GM21717 (cell line): ENCODE measurements around the gene TGFB2.

Source experiments
- ATAC-seq: cut with Tn5 transposase; IDR thresholded peaks from one replicate; pipeline ENCODE4 v1.9.1; 2021; ENCODE audit warnings: mild to moderate bottlenecking, moderate library complexity; ENCODE audit not compliant: unreplicated experiment

Gene TGFB2

GRCh38 chr1:218383681-218384080 lies 38.5 kb downstream of the TGFB2 start:
- ATAC-seq, result no peak

- ATAC-seq, result no peak
These were observed 39.5 kb downstream of the TGFB2 start for GRCh38 chr1:218384581-218384993.

GRCh38 chr1:218388591-218388990 lies 43.5 kb downstream of the TGFB2 start:
- no peak for ATAC-seq

GRCh38 chr1:218390618-218391017 lies 45.5 kb downstream of the TGFB2 start:
- no peak for ATAC-seq

GRCh38 chr1:218392780-218393179 lies 47.6 kb downstream of the TGFB2 start:
- ATAC-seq, result no peak

GRCh38 chr1:218394416-218394815 lies 49.3 kb downstream of the TGFB2 start:
- ATAC-seq, result no peak

GRCh38 chr1:218394989-218395388 lies 49.9 kb downstream of the TGFB2 start:
- no peak for ATAC-seq

GRCh38 chr1:218395916-218396315 lies 50.8 kb downstream of the TGFB2 start:
- no peak for ATAC-seq

- ATAC-seq, result no peak
These were observed 52.7 kb downstream of the TGFB2 start for GRCh38 chr1:218397752-218398339.

GRCh38 chr1:218400624-218401023 lies 55.5 kb downstream of the TGFB2 start:
- no peak for ATAC-seq

GRCh38 chr1:218401441-218401997 lies 56.4 kb downstream of the TGFB2 start:
- ATAC-seq, result no peak

GRCh38 chr1:218401998-218402785 lies 57.1 kb downstream of the TGFB2 start:
- no peak for ATAC-seq

GRCh38 chr1:218402786-218403120 lies 57.6 kb downstream of the TGFB2 start:
- ATAC-seq, result no peak

- ATAC-seq, result no peak
These were observed 58.2 kb downstream of the TGFB2 start for GRCh38 chr1:218403300-218403699.

- ATAC-seq, result no peak
These were observed 62.5 kb downstream of the TGFB2 start for GRCh38 chr1:218407630-218408029.

- ATAC-seq, result no peak
These were observed 63.0 kb downstream of the TGFB2 start for GRCh38 chr1:218408135-218408534.

GRCh38 chr1:218408942-218409341 lies 63.8 kb downstream of the TGFB2 start:
- no peak for ATAC-seq

GRCh38 chr1:218409946-218410510 lies 64.9 kb downstream of the TGFB2 start:
- no peak for ATAC-seq

GRCh38 chr1:218411101-218411500 lies 66.0 kb downstream of the TGFB2 start:
- ATAC-seq, result no peak

- no peak for ATAC-seq
These were observed 67.0 kb downstream of the TGFB2 start for GRCh38 chr1:218412171-218412570.

- no peak for ATAC-seq
These were observed 68.0 kb downstream of the TGFB2 start for GRCh38 chr1:218413179-218413578.
